22Rv1 (cell line): Measurements from ENCODE around the gene GAREM1.

ENCODE experiments used
- CTCF ChIP-seq: fragments of 450-650 bp; IDR thresholded peaks from 2 replicates; pipeline ENCODE4 v1.5.1; 2017; ENCODE audit warnings: mild to moderate bottlenecking
- ZFX ChIP-seq: fragments of 450-650 bp; IDR thresholded peaks from 2 replicates; pipeline ENCODE4 v1.6.1; 2017; ENCODE audit warnings: antibody characterized with exemption, borderline replicate concordance

DNA sequence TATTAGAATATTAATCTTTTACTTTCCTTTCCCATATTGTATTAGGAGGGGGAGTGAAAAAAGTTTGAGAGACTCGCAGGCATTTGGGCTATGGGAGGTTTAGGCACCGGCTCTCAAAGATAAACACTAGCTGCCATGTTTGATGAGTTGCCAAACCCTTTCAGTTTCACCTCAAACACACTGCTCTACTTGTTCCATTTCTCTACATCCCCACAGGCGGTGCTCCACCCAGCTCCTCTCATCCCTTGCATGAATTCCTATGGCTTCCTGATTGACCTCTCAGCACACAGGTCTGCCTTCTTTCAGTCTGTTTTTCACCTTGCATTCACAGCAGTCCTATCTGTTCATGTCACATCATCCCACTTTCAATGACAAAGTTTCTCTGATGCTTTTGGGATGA, 215.1 kb downstream of the GAREM1 start:
- TF ChIP-seq ZFX (no peak), CTCF (no peak)
